ENCODE results near the gene TBC1D10A. TPM values are rescaled to one million over a fixed set of nuclear protein-coding genes. Genes with fewer than 3 reads are reported as not detected.

TBC1D10A gene
- polyA plus RNA-seq, 1 donor (not counting 4 experiments of a cell fraction or from before 2014, with no cell fraction given), result 17.8 TPM

DNA sequence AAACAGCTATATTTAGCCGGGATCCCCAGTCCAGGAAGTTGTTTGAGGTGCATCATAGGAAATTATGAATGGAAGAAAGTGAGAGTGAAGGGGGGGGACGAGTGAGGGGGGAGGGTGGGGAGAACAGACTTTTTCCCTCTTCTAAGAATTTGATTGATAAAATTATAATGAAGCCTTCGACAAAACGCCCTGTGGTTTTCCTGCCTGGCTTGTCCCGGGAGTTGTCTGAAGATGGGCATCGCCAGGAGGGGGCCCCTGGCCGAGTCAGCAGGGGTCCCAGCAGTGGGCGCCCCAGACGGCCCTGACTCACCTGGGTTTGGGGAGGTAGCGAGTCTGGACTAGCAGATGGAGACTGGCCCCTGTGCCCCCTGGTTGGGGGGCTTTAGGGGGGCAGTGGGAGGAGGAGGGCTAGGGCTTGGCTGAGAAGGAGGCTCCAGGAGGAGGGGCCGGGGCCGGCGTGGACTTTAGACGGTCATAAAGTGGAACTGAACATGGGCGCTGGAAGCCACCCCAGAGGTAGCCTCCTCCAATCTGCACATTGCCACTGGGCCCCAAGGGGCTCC is 79.8 kb downstream of the TBC1D10A start:
- Histone ChIP-seq H3K4me2 (ENCODE audit: control insufficient read depth, extremely low read depth, insufficient read depth, low read depth, low read length) (peak overlapping the region; percentile 92), H2AFZ (ENCODE audit: control insufficient read depth, low read length) (no peak overlapping the region), H4K20me1 (ENCODE audit: control insufficient read depth, extremely low read depth, insufficient read depth, low read length) (no peaks in the 10 kb centered on the region), H3K36me3 (ENCODE audit: control insufficient read depth in 2 of 2, extremely low read depth in 1 of 2, insufficient read depth in 2 of 2, low read length in 2 of 2) (no peaks in the 10 kb centered on the region), H3K4me1 (ENCODE audit: control insufficient read depth, extremely low read depth, insufficient read depth, low read length) (peaks cover 25% of the 10 kb centered on the region), H3K9me3 (ENCODE audit: control insufficient read depth, low read depth, low read length) (no peaks in the 10 kb centered on the region), H3K9ac (ENCODE audit: control insufficient read depth, extremely low read depth, insufficient read depth, low read length) (peak overlapping the region; percentile 77), H3K27me3 (ENCODE audit: control insufficient read depth, extremely low read depth, insufficient read depth, low read length) (no peaks in the 10 kb centered on the region), H3K4me3 (ENCODE audit: control insufficient read depth in 2 of 3, extremely low read depth in 1 of 3, insufficient read depth in 2 of 3, low read depth in 1 of 3, low read length in 3 of 3) (peak overlapping the region; percentile 52 to 79 (median 68)), H3K9me1 (ENCODE audit: control insufficient read depth, extremely low read depth, insufficient read depth, low read length) (no peaks in the 10 kb centered on the region), H3K79me2 (ENCODE audit: control insufficient read depth, insufficient read depth, low read length) (no peaks in the 10 kb centered on the region), H3K27ac (ENCODE audit: control insufficient read depth, insufficient read depth, low read length) (no peak overlapping the region)
- no peak for TF ChIP-seq EZH2 (IDR thresholded peaks at IDR 0.05; ENCODE audit: low read length)
- TF ChIP-seq, protein P1, sequence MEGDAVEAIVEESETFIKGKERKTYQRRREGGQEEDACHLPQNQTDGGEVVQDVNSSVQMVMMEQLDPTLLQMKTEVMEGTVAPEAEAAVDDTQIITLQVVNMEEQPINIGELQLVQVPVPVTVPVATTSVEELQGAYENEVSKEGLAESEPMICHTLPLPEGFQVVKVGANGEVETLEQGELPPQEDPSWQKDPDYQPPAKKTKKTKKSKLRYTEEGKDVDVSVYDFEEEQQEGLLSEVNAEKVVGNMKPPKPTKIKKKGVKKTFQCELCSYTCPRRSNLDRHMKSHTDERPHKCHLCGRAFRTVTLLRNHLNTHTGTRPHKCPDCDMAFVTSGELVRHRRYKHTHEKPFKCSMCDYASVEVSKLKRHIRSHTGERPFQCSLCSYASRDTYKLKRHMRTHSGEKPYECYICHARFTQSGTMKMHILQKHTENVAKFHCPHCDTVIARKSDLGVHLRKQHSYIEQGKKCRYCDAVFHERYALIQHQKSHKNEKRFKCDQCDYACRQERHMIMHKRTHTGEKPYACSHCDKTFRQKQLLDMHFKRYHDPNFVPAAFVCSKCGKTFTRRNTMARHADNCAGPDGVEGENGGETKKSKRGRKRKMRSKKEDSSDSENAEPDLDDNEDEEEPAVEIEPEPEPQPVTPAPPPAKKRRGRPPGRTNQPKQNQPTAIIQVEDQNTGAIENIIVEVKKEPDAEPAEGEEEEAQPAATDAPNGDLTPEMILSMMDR (optimal IDR thresholded peaks at IDR 0.05 in 1 of 3, IDR thresholded peaks at IDR 0.05 in 1 of 3, conservative IDR thresholded peaks at IDR 0.05 in 1 of 3; ENCODE audit: extremely low read depth in 1 of 3, insufficient read depth in 2 of 3, low read length in 3 of 3), result no peak
- FAIRE-seq (no peak), DNase-seq (ENCODE audit: low read depth, low spot score) (no peak)
- dilution Hi-C loops (cut with MboI; ENCODE audit: extremely low pct_ligation_motif_present, low sequenced_read_pairs), result no loop called here

DNA sequence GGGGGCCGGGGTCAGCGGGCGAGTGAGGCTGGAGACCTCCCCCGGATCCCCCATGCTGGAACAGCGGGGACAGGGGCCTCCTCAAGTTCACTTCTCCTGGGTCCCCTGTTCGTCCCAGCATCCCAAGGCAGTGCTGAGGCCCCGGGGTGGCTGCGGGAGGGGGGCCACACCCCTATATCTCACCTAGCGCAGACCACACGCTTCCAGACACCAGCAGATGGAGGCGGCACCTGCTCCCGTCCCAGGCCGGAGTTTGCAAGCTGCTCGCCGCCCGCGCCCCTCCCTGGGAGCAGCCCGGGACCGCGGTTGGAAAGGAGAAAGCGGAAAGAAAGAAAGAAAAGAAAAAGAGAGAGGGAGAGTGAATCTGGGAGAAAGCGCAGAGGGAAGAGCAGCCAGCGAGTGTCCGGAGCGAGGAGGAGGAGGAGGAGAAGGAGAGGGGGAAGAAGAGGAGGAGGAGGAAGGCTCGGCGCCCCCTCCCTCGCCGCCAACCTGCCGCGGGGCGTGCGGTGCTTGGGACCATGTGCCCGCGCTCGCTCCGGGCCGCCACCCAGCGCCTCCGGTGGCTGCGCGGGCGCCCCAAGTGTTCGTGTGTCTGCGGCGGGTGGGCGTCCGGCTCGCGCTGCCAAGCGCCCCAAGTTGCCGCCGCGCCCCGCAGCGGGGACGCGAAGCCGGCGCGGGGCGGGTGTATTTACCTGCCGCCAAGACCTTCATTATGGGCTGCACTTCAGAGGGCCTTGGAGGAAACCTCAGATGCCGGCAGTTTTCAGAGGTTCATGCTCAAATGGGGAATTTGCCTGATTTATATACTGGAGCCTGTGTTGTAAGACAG is 80.5 kb downstream of the TBC1D10A start, which contains the start of gene LIF:
LIF (minus strand) TSS at position 775 of the 829 bp plus-strand sequence; CDS start at position 711, 64 bp downstream.
- peak within 1 kb of the TSS; percentile 36 for H3K27ac ChIP-seq (ENCODE audit: control insufficient read depth, insufficient read depth, low read length)
- H3K27me3 ChIP-seq (ENCODE audit: control insufficient read depth, extremely low read depth, insufficient read depth, low read length), result no peaks in the 10 kb centered on the region
- H3K9me3 ChIP-seq (ENCODE audit: control insufficient read depth, low read depth, low read length), result no peaks in the 10 kb centered on the region
- no peaks in the 10 kb centered on the region for H3K79me2 ChIP-seq (ENCODE audit: control insufficient read depth, insufficient read depth, low read length)
- DNase-seq (ENCODE audit: low read depth, low spot score) (no peak), FAIRE-seq (no peak)
- H3K9ac ChIP-seq (ENCODE audit: control insufficient read depth, extremely low read depth, insufficient read depth, low read length), result peak within 1 kb of the TSS; percentile 77
- peak within 1 kb of the TSS; percentile 52 to 79 (median 68) for H3K4me3 ChIP-seq (ENCODE audit: control insufficient read depth in 2 of 3, extremely low read depth in 1 of 3, insufficient read depth in 2 of 3, low read depth in 1 of 3, low read length in 3 of 3)
- dilution Hi-C loops (cut with MboI; ENCODE audit: extremely low pct_ligation_motif_present, low sequenced_read_pairs), result no loop called here
- peak within 1 kb of the TSS; percentile 88 for H2AFZ ChIP-seq (ENCODE audit: control insufficient read depth, low read length)
- no peaks in the 10 kb centered on the region for H3K9me1 ChIP-seq (ENCODE audit: control insufficient read depth, extremely low read depth, insufficient read depth, low read length)
- TF ChIP-seq, protein P1 (optimal IDR thresholded peaks at IDR 0.05 in 1 of 3, IDR thresholded peaks at IDR 0.05 in 1 of 3, conservative IDR thresholded peaks at IDR 0.05 in 1 of 3; ENCODE audit: extremely low read depth in 1 of 3, insufficient read depth in 2 of 3, low read length in 3 of 3), result no peak
- no peak for TF ChIP-seq EZH2 (IDR thresholded peaks at IDR 0.05; ENCODE audit: low read length)
- H3K4me1 ChIP-seq (ENCODE audit: control insufficient read depth, extremely low read depth, insufficient read depth, low read length), result peaks cover 18% of the 10 kb centered on the region
- H4K20me1 ChIP-seq (ENCODE audit: control insufficient read depth, extremely low read depth, insufficient read depth, low read length), result no peaks in the 10 kb centered on the region
- peak within 1 kb of the TSS; percentile 92 for H3K4me2 ChIP-seq (ENCODE audit: control insufficient read depth, extremely low read depth, insufficient read depth, low read depth, low read length)
- H3K36me3 ChIP-seq (ENCODE audit: control insufficient read depth in 2 of 2, extremely low read depth in 1 of 2, insufficient read depth in 2 of 2, low read length in 2 of 2), result peaks cover 0 to 2% of the 10 kb centered on the region in 2 experiments

Measured in keratinocyte (primary cell).